Measurements from ENCODE around the gene RFX1. TPM values are rescaled to one million over a fixed set of nuclear protein-coding genes. Genes with fewer than 3 reads are reported as not detected.

The RFX1 gene
- total RNA-seq, 1 donor from 2014 or later: 16.1 TPM

GRCh38 chr19:13952931-13953531, 53.1 kb downstream of the RFX1 start:
- intact Hi-C loops (cut with DNase I): no loop called here
- no peak for DNase-seq (ENCODE audit: low spot score)
- peak; percentile 48 for ATAC-seq

DNA sequence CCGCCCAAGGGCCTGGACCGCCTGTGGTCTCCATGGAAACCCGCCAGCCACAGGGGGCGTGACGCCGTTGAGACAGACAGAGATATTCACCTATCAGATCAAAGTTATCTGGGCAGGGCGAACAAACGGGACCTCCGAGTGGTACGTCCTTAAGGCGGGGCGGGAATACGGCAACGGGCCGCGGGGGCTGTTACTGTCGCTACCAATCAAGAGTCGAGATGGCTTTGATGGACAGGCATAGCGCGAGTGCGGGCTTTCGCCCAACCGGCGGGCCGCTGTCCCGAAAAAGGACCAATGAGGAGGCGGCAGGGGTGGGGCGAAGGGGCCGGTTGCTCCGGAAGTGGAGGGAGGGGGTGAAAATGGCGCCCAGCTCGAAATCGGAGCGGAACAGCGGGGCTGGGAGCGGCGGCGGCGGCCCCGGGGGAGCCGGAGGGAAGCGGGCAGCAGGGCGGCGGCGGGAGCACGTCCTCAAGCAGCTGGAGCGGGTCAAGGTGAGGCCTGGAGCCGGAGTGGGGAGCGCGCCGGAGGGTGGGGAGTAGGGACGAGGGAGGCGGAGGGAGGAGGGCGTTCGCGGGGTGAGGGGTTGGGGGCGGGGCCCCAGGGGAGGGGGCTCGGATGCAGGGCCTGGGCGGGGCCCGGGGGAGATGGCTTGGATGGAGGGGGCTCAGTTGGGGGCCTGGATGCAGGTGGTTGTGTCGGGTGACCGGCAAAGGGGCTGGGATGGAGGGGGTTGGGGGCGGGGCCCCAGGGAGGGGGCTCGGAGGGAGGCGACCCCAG, 53.8 kb downstream of the RFX1 start, which contains the start of gene DCAF15:
DCAF15 (plus strand) TSS at position 356 of the 777 bp plus-strand sequence; CDS start at position 360, 4 bp downstream.
- DNase-seq (ENCODE audit: low spot score) (peak; percentile 99), ATAC-seq (peak; percentile 99)
- intact Hi-C loops (cut with DNase I): no loop called here

- DNase-seq (ENCODE audit: low spot score): no peak
- no peak for ATAC-seq
- intact Hi-C loops (cut with DNase I): no loop called here
These were observed 54.3 kb downstream of the RFX1 start for GRCh38 chr19:13951799-13952153.

GRCh38 chr19:13951043-13951442, 55.1 kb downstream of the RFX1 start:
- no peak for DNase-seq (ENCODE audit: low spot score)
- ATAC-seq: no peak
- intact Hi-C loops (cut with DNase I): no loop called here

GRCh38 chr19:13946414-13946813, 59.7 kb downstream of the RFX1 start:
- ATAC-seq (no peak), DNase-seq (ENCODE audit: low spot score) (no peak)
- intact Hi-C loops (cut with DNase I): no loop called here

- DNase-seq (ENCODE audit: low spot score) (no peak), ATAC-seq (no peak)
- intact Hi-C loops (cut with DNase I): no loop called here
These were observed 64.0 kb downstream of the RFX1 start for GRCh38 chr19:13942023-13942684.

DNA sequence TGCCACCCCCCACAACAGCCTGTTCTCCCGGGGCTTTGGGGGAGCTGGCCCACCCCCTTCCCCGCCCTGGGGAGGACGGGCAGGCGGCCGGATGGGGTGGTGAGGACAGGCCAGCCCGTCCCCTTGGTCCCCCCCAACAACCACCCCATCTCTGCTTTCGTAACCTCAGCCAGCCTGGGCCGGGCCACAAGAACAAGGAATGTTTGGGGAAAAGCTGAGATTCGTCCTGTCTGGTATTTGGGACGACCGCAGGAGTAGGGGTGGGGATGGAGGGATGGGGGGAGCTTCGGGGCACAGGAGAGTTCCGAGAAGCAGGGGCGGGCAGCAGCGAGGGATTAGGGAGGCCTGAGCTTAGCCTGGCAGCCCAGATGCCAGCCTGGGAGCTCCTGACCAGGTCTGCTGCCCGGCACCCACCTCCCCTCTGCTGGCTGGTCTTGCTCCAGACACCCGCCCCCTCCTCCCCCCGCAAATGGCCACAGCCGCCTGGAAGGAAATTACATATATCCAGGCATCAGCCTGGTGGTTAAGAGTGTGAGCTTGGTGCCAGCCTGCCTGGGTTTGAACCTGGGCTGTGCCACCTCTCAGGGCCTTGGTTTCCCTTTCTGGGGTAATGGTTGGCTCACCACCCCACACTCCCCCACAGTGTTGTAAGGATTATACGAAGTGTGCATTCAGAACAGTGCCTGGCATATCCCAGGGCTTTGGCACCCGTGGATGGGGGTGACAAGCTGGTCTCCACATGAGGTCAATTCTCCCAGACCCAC, 67.6 kb downstream of the RFX1 start, which contains the start of gene PODNL1:
PODNL1 (minus strand) TSS at position 117 of the 764 bp plus-strand sequence. CDS start 236 bp downstream, outside the sequence.
- DNase-seq (ENCODE audit: low spot score) (no peak), ATAC-seq (peak; percentile 94)
- intact Hi-C loops (cut with DNase I): no loop called here

- intact Hi-C loops (cut with DNase I): no loop called here
- ATAC-seq (peak; percentile 4), DNase-seq (ENCODE audit: low spot score) (no peak)
These were observed 68.4 kb downstream of the RFX1 start for GRCh38 chr19:13937479-13938300.

DNA sequence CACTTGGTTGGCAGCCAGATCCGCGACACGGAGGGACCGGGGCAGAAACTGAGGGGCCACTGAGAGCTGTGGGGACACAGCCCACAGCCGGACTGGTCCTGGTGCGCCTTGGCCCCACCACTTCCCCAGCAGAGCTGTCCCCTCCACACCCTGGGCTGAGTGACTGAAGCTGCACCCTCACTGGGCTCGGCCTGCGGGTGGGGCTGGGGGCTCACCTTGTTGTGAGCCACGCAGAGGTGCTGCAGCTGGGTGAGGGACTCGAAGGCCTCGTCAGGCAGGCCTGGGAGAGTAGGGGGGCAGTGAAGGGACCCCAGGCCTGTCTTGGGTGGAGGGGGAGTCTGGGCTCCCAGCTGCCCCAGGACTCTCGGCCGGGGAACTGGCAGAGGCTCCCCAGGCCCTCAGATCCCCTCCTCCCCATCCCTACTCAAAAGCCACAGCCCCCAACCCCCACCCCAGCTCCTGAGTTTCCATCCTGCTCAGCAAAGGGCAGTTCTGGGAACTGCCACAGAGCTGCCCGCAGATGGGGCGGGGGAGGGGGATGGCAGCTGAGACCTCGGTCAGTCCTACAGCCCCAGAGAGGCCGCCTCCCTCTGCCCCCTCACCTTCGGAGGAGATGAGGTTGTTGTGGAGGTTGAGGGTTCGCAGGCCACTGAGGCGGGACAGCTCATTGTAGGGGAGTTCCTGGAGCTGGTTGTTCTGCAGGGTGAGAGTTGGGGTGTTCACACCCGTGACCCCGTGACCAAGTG, 70.2 kb downstream of the RFX1 start:
- intact Hi-C loops (cut with DNase I): no loop called here
- no peak for DNase-seq (ENCODE audit: low spot score)
- no peak for ATAC-seq

GRCh38 chr19:13934785-13935109, 71.4 kb downstream of the RFX1 start:
- intact Hi-C loops (cut with DNase I): no loop called here
- DNase-seq (ENCODE audit: low spot score): no peak
- no peak for ATAC-seq

GRCh38 chr19:13932911-13933393, 73.2 kb downstream of the RFX1 start:
- ATAC-seq: no peak
- no peak for DNase-seq (ENCODE audit: low spot score)
- intact Hi-C loops (cut with DNase I): no loop called here

GRCh38 chr19:13932149-13932637, 73.9 kb downstream of the RFX1 start:
- ATAC-seq (no peak), DNase-seq (ENCODE audit: low spot score) (no peak)
- intact Hi-C loops (cut with DNase I): no loop called here

DNA sequence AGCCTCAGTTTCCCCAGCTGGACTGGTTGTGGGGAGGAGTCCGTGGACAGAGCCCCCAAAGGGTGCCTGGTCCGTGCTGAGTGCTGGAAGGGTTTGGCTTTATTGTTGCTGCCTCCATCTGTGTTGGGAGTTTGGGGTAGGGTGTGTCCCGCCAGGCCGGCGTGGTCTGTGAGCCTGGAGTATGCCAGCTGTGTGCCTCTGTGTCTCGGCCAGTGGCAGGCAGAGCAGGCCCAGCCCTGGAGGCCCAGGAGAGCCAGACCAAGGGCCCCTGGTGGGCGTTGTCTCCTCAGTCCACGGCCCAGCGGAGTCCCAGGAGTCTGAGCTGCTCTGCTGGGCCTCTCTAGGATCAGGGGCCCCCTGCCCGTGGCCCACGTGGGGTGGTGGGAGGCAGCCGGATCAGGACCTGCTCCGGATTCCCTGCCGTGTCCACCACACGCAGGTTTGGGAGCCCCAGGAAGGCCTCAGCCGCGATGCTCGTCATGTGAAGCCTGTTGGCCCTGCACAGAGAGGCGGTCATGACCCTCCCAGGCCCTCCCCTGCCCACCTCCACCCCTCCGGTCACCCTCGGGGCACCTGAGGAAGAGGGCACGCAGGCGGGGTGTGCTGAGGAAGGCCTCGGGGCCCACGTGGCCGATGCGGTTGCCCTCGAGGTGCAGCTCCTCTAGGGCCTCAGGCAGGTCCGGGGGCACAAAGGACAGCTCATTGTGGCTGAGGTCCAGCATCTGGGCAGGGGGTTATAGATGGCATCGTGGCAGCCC, 74.5 kb downstream of the RFX1 start:
- intact Hi-C loops (cut with DNase I): no loop called here
- DNase-seq (ENCODE audit: low spot score) (no peak), ATAC-seq (peak; percentile 27)

- DNase-seq (ENCODE audit: low spot score) (no peak), ATAC-seq (peak; percentile 51)
- intact Hi-C loops (cut with DNase I): no loop called here
These were observed 75.7 kb downstream of the RFX1 start for GRCh38 chr19:13930402-13930801.

GRCh38 chr19:13929956-13930355, 76.2 kb downstream of the RFX1 start:
- intact Hi-C loops (cut with DNase I): no loop called here
- no peak for DNase-seq (ENCODE audit: low spot score)
- ATAC-seq: no peak

DNA sequence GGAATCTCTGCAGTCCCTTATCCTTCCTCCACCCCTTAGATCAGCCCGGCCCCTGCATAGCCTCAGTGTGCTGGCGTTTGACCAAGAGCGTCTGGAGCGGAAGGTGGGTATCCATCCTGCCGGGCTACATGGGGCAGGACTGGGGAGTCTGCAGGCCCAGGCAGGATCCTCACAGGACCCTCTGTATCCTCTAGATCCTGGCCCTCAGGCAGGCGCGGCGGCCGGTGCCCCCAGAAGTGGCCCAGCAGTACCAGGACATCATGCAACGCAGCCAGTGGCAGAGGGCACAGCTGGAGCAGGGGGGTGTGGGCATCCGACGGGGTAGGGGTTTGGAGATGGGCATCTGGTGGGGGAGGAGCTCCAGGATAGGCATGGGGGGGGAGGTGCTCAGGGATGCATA, 76.8 kb downstream of the RFX1 start:
- DNase-seq (ENCODE audit: low spot score) (no peak), ATAC-seq (no peak)
- intact Hi-C loops (cut with DNase I): no loop called here

DNA sequence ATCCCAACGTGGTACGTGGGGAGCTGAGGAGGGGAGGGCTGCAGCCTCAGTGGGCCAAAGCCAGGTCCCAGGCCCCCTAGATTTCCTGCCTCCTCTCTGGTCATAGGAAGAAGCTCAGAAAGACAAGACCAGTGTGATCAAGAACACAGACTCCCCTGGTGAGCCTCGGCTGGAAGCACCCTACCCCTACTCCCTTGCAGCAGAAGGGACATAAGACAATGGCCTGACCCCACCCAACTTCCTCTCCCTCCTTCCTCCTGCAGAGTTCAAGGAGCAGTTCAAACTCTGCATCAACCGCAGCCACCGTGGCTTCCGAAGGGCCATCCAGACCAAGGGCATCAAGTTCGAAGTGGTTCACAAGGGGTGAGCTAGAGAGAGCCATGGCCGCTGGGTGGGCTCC, 79.4 kb downstream of the RFX1 start:
- ATAC-seq (no peak), DNase-seq (ENCODE audit: low spot score) (no peak)
- intact Hi-C loops (cut with DNase I): no loop called here
